Measurements from ENCODE around the gene RARA. TPM values are rescaled to one million over a fixed set of nuclear protein-coding genes. Genes with fewer than 3 reads are reported as not detected.

The RARA gene
- polyA plus RNA-seq, 3 donors: 14.9 to 63.9 (median 29.4) TPM

GRCh38 chr17:40328386-40328766, 19.4 kb downstream of the RARA start:
- Histone ChIP-seq H2AFZ (ENCODE audit: insufficient read depth, low read depth, low read length, poor library complexity, severe bottlenecking) (no peak overlapping the region), H3K36me3 (replicated peaks in 1 of 2; ENCODE audit: control insufficient read depth in 1 of 2, insufficient read depth in 2 of 2, low read length in 2 of 2) (peaks cover 14 to 16% of the 10 kb centered on the region in 2 donors), H3K4me2 (replicated peaks; ENCODE audit: extremely low read depth, low read length, poor library complexity, severe bottlenecking) (peak overlapping the region; percentile 70), H3K4me3 (replicated peaks in 1 of 3; ENCODE audit: low read depth in 2 of 3, low read length in 3 of 3) (peak overlapping the region in 1 of 3 experiments; percentile 69), H3K9ac (ENCODE audit: insufficient read depth, low read length, poor library complexity, severe bottlenecking) (peak overlapping the region; percentile 74), H3K27me3 (ENCODE audit: control insufficient read depth in 2 of 2, insufficient read depth in 2 of 2, low read length in 2 of 2) (no peaks in the 10 kb centered on the region), H3K4me1 (ENCODE audit: control insufficient read depth in 1 of 2, insufficient read depth in 2 of 2, low read length in 2 of 2) (peaks cover 100% of the 10 kb centered on the region in 2 donors), H3K27ac (ENCODE audit: low read depth in 1 of 2, low read length in 2 of 2) (peak overlapping the region; percentile 99 to 100), H3K79me2 (ENCODE audit: insufficient read depth, low read length) (peaks cover 100% of the 10 kb centered on the region), H3K9me3 (replicated peaks in 1 of 2; ENCODE audit: control insufficient read depth in 1 of 2, insufficient read depth in 1 of 2, low read length in 2 of 2) (no peaks in the 10 kb centered on the region), H4K20me1 (ENCODE audit: insufficient read depth, low read length) (peaks cover 4% of the 10 kb centered on the region)
- H3K4me3 Mint-ChIP-seq: peak overlapping the region; percentile 38 to 81
- peak overlapping the region; percentile 96 to 100 (median 100) for H3K27ac Mint-ChIP-seq
- no peaks in the 10 kb centered on the region for H3K9me3 Mint-ChIP-seq
- peak in 2 of 3 donors; percentile 50 to 65 for DNase-seq
- intact Hi-C loops (cut with micrococcal nuclease): no loop called here
- H3K36me3 Mint-ChIP-seq: peaks cover 41 to 58% of the 10 kb centered on the region in 2 donors
- no CpG with 5 or more reads among the region's 2 CpGs for WGBS (ENCODE audit: insufficient coverage)
- TF ChIP-seq CTCF (IDR thresholded peaks at IDR 0.05): no peak
- H3K4me1 Mint-ChIP-seq: peaks cover 96% of the 10 kb centered on the region
- H3K27me3 Mint-ChIP-seq (ENCODE audit: low read depth in 3 of 3): peaks cover 0 to 3% (median 1%) of the 10 kb centered on the region in 3 donors

GRCh38 chr17:40329839-40330794, 21.1 kb downstream of the RARA start:
- Histone ChIP-seq H4K20me1 (ENCODE audit: insufficient read depth, low read length) (peaks cover 8% of the 10 kb centered on the region), H3K27me3 (ENCODE audit: control insufficient read depth in 2 of 2, insufficient read depth in 2 of 2, low read length in 2 of 2) (no peaks in the 10 kb centered on the region), H3K4me2 (replicated peaks; ENCODE audit: extremely low read depth, low read length, poor library complexity, severe bottlenecking) (peak overlapping the region; percentile 83), H3K9me3 (replicated peaks in 1 of 2; ENCODE audit: control insufficient read depth in 1 of 2, insufficient read depth in 1 of 2, low read length in 2 of 2) (no peaks in the 10 kb centered on the region), H3K27ac (ENCODE audit: low read depth in 1 of 2, low read length in 2 of 2) (peak overlapping the region; percentile 74 to 100), H3K9ac (ENCODE audit: insufficient read depth, low read length, poor library complexity, severe bottlenecking) (peak overlapping the region; percentile 58), H3K36me3 (replicated peaks in 1 of 2; ENCODE audit: control insufficient read depth in 1 of 2, insufficient read depth in 2 of 2, low read length in 2 of 2) (peaks cover 14 to 16% of the 10 kb centered on the region in 2 donors), H3K79me2 (ENCODE audit: insufficient read depth, low read length) (peaks cover 100% of the 10 kb centered on the region), H2AFZ (ENCODE audit: insufficient read depth, low read depth, low read length, poor library complexity, severe bottlenecking) (no peak overlapping the region), H3K4me1 (ENCODE audit: control insufficient read depth in 1 of 2, insufficient read depth in 2 of 2, low read length in 2 of 2) (peaks cover 100% of the 10 kb centered on the region in 2 donors), H3K4me3 (replicated peaks in 1 of 3; ENCODE audit: low read depth in 2 of 3, low read length in 3 of 3) (peak overlapping the region; percentile 1 to 69 (median 24))
- H3K4me1 Mint-ChIP-seq: peaks cover 97% of the 10 kb centered on the region
- peak overlapping the region; percentile 93 to 100 (median 99) for H3K27ac Mint-ChIP-seq
- DNase-seq: peak; percentile 86 to 91 (median 88)
- no peaks in the 10 kb centered on the region for H3K9me3 Mint-ChIP-seq
- peak overlapping the region; percentile 75 to 78 for H3K4me3 Mint-ChIP-seq
- intact Hi-C loops (cut with micrococcal nuclease): loop anchor here in 1 of 2 donors (1.0 kb wide), 1 partner anchor 8 kb away; no protein-coding TSS in a partner anchor
- 0% methylated on average over 4 of the region's 11 CpGs for WGBS (ENCODE audit: insufficient coverage)
- peaks cover 0 to 3% (median 1%) of the 10 kb centered on the region in 3 donors for H3K27me3 Mint-ChIP-seq (ENCODE audit: low read depth in 3 of 3)
- TF ChIP-seq CTCF (IDR thresholded peaks at IDR 0.05): no peak
- peaks cover 46 to 60% of the 10 kb centered on the region in 2 donors for H3K36me3 Mint-ChIP-seq

All from CD14-positive monocyte (primary cell).